GM06990 (cell line): ENCODE results near the gene PARS2.
"Not testable (repeated sequence)": the region's sequence is repeated elsewhere in the genome, so short reads cannot be mapped to it uniquely, and the experiment has no call there.

Experiments used
- DNase-seq: peaks from one replicate; pipeline ENCODE4 v3.0.0-alpha.2; 2011; ENCODE audit not compliant: insufficient read length; ENCODE audit errors: extremely low read depth
- H3K27me3 ChIP-seq: replicated peaks from 2 replicates; pipeline ENCODE4 v1.6.0; 2011; ENCODE audit warnings: low read length; ENCODE audit not compliant: control insufficient read depth, insufficient read depth
- H3K36me3 ChIP-seq: 2 replicates; pipeline ENCODE4 v1.5.1; 2011; ENCODE audit warnings: low read length; ENCODE audit not compliant: control insufficient read depth, insufficient read depth
- H3K4me3 ChIP-seq: replicated peaks from 2 replicates; pipeline ENCODE4 v1.5.1; 2011; ENCODE audit warnings: low read depth, mild to moderate bottlenecking, control low read depth, low read length
- CTCF ChIP-seq: IDR thresholded peaks from 2 replicates; pipeline ENCODE4 v1.5.1; 2011; ENCODE audit warnings: low read length, control low read depth, mild to moderate bottlenecking, inconsistent platforms; ENCODE audit not compliant: insufficient read depth, poor library complexity, severe bottlenecking

The PARS2 gene

GRCh38 chr1:54782156-54782555 is 17.8 kb upstream of the PARS2 start:
- no peak for TF ChIP-seq CTCF
- no peaks in the 10 kb centered on the region for H3K27me3 ChIP-seq
- H3K4me3 ChIP-seq = no peak overlapping the region
- no peak for DNase-seq
- no peaks in the 10 kb centered on the region for H3K36me3 ChIP-seq

DNA sequence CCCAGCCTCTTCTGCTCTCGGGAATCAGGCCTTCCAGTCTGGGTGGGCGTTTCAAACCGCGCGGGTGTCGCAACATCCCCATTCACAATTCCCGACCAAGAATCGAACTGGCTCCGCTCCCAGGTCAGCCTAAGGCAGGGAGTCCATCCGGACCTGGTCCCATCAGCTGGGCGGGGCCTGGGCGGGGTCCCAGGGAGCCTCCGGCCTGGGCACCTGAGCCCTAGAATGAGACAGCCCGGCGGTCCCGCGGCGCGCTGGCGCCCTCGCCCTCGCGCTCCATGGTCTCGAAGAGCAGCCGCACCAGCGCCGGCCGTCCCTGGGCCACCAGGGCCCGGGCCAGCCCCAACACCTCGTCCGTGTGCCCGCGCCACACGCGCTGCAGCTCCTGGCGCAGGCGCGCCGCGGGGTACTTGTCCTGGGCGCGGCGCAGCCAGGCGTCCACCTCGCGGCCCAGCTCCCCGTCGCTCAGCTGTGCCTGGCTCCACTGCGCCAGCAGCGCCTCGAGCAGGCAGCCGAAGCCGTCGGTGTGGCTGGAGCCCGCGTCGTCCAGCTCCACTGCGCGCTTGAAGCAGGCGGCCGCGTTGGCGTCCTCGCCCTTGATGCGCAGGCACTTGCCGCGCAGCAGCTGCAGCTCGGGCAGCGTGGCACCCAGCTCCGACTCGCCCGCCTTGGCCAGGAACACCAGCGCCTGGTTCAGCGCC is 16.9 kb upstream of the PARS2 start:
- no peak overlapping the region for H3K4me3 ChIP-seq
- no peak for TF ChIP-seq CTCF

GRCh38 chr1:54777431-54777830 is 13.1 kb upstream of the PARS2 start:
- Histone ChIP-seq H3K27me3 (no peaks in the 10 kb centered on the region), H3K4me3 (no peak overlapping the region), H3K36me3 (no peaks in the 10 kb centered on the region)
- no peak for TF ChIP-seq CTCF
- DNase-seq = no peak

More for the DNA sequence above, 16.9 kb upstream of the PARS2 start:
- H3K27me3 ChIP-seq = no peaks in the 10 kb centered on the region
- no peak for DNase-seq
- H3K36me3 ChIP-seq = no peaks in the 10 kb centered on the region

DNA sequence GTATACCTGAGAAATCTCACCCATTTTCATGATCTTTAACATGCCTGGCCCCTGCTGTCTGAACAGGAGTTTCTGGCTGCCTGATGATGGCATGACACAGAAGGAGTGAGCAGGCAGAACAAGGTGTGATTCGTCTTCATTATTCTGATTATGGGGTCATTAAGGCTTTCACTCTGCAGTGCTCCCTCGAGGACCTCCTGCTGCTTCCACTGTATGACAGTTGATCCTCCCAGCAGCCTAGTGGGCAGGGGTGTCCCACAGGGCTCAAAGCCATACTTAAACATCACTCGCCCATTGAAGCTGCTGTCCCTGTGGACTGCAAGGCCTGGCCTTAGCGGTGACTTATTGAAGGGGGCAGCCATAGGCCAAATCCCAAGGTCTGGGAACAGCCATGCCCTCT is 12.7 kb upstream of the PARS2 start:
- H3K4me3 ChIP-seq = no peak overlapping the region
- no peak for DNase-seq
- TF ChIP-seq CTCF = no peak
- H3K27me3 ChIP-seq = no peaks in the 10 kb centered on the region
- no peaks in the 10 kb centered on the region for H3K36me3 ChIP-seq

- not testable (repeated sequence) for H3K36me3 ChIP-seq, H3K4me3 ChIP-seq, DNase-seq, H3K27me3 ChIP-seq
Measured at GRCh38 chr1:54775828-54776721, 11.8 kb upstream of the PARS2 start.

DNA sequence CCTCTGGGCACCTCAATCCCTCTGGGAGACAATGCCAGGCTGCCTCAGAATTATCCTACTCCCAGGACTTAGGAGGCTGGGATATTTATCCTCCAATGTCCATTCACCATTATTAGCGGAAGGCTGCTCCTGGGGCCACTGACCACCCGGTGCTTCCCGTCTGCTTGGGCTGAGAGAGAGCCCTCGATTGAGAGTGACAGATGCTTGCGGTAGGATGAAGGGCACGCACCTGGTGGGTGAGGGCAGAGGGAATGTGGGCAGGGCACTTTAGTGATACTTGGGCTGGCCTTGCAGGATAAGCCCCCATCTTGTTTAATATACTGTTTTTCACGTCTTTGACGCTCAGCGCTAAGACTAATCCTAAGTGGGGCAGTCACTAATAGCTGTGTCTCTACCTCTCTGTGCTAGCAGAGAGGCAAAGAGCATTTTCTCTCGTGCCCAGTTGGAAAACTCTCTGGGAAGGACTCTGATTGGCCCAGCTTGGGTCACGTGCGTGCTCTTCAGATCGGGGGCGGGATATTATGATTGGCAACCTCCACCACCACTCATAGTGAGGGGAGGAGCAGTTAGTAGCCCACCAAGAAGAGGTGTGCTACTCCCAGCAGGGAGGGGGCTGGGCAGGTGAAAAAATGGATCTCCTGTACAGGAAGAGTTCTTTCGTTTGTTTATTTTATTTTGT is 10.6 kb upstream of the PARS2 start:
- Histone ChIP-seq H3K4me3 (no peak overlapping the region), H3K36me3 (no peaks in the 10 kb centered on the region), H3K27me3 (no peaks in the 10 kb centered on the region)
- no peak for DNase-seq
- no peak for TF ChIP-seq CTCF
